ENCODE results near the gene IFI6.

DNA sequence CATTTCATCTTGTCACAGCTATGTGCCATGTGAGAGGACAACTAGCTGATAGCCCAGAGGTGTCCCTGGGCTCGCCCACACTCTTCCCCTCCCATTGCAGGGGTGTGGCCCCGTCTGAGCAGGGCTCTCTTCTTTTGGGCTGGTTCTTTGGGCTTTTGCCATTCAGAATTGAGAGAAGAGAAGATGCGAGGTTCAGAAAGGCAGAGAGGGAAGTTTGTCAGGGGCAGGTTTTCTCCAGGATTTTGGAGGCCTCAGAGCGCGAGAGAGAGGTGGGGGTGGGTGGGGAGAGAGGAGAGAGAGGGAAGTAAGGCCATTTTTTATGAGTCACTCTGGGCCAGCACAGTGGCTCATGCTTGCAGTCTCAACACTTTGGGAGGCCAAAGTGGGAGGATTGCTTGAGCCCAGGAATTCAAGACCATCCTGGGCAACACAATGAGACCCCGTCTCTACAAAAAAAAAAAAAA, 5.2 kb downstream of the IFI6 start:
- TF ChIP-seq CTCF (conservative IDR thresholded peaks at IDR 0.05; ENCODE audit: low read depth, low read length): no peak
- no peak for TF ChIP-seq EZH2 (IDR thresholded peaks at IDR 0.05; ENCODE audit: borderline replicate concordance, low read depth, low read length, poor library complexity, severe bottlenecking)
